Panc1 (cell line): ENCODE measurements around the gene MROH2A. TPM values are rescaled to one million over a fixed set of nuclear protein-coding genes. Genes with fewer than 3 reads are reported as not detected.
A peak's percentile ranks its signal among the peaks of the same experiment; 100 is the strongest.

ENCODE experiments used
- ATAC-seq: fragments of 200-7000 bp; cut with Tn5 transposase; 2 replicates; pipeline ENCODE4 v1.9.1; 2020; ENCODE audit warnings: mild to moderate bottlenecking, moderate library complexity
- BruUV-seq: library from RNA; stranded (reverse); fragments of 400-500 nt; replicated peaks from 2 replicates; lab custom pipeline; 2021; lab: Mats Ljungman, UMichigan
- CTCF ChIA-PET: fragments of 300-600 bp; sonication (Branson Sonifier 250); formaldehyde crosslinking; loops from one replicate; lab custom pipeline; 2022; ENCODE audit warnings: antibody characterized with exemption; lab: Charles Lee
- POLR2A ChIA-PET: fragments of 300-600 bp; sonication (Branson Sonifier 250); formaldehyde crosslinking; loops from one replicate; lab custom pipeline; 2022; ENCODE audit warnings: antibody characterized with exemption; lab: Charles Lee
- DNase-seq: peaks from one replicate; pipeline ENCODE4 v3.0.0-alpha.2; 2010; ENCODE audit warnings: low read depth, low spot score
- H3K27ac ChIP-seq: 2 replicates; pipeline ENCODE4 v1.5.1; 2011; ENCODE audit warnings: mild to moderate bottlenecking, low read length, inconsistent platforms
- H3K27me3 ChIP-seq: fragments of 200-500 bp; sonication (Bioruptor generic); 2 replicates; pipeline ENCODE4 v1.6.0; 2014; ENCODE audit warnings: low read length, inconsistent platforms; ENCODE audit not compliant: control insufficient read depth, insufficient read depth
- H3K36me3 ChIP-seq: fragments of 200-500 bp; sonication (Bioruptor generic); 2 replicates; pipeline ENCODE4 v1.5.1; 2014; ENCODE audit warnings: inconsistent platforms, mild to moderate bottlenecking, low read length, moderate library complexity; ENCODE audit not compliant: control insufficient read depth, insufficient read depth
- H3K4me1 ChIP-seq: 2 replicates; pipeline ENCODE4 v1.5.1; 2011; ENCODE audit warnings: inconsistent platforms, mild to moderate bottlenecking, low read length, moderate library complexity; ENCODE audit not compliant: control insufficient read depth, insufficient read depth
- H3K4me3 ChIP-seq, 2 experiments: 2 replicates each; pipeline ENCODE4 v1.5.1; 2011 to 2012; ENCODE audit warnings: low read depth in 2 of 2, low read length in 2 of 2, mild to moderate bottlenecking in 2 of 2, inconsistent platforms in 1 of 2, moderate library complexity in 1 of 2
- H3K9me3 ChIP-seq: fragments of 200-500 bp; sonication (Bioruptor generic); 2 replicates; pipeline ENCODE4 v1.5.1; 2014; ENCODE audit warnings: low read depth, mild to moderate bottlenecking, inconsistent platforms, low read length, moderate library complexity; ENCODE audit not compliant: control insufficient read depth, insufficient read depth
- POLR2AphosphoS5 ChIP-seq: IDR thresholded peaks from 2 replicates; pipeline ENCODE4 v1.6.1; 2012; ENCODE audit warnings: mild to moderate bottlenecking, low read depth, low read length, moderate library complexity
- SIN3A ChIP-seq: IDR thresholded peaks from 2 replicates; pipeline ENCODE4 v1.6.1; 2012; ENCODE audit warnings: low read depth, mild to moderate bottlenecking, low read length, moderate library complexity, borderline replicate concordance; ENCODE audit not compliant: insufficient read depth
- TCF7L2 ChIP-seq: IDR thresholded peaks from 2 replicates; pipeline ENCODE4 v1.6.1; 2011; ENCODE audit warnings: mild to moderate bottlenecking, low read depth, low read length, inconsistent platforms
- in situ Hi-C: cut with HindIII; loops from 2 replicates; pipeline ENCODE4 v1.10.0; 2016; ENCODE audit warnings: low sequenced_read_pairs, low pct_unique_long_range_greater_than_20kb
- intact Hi-C: fragments of 100-400 bp; cut with micrococcal nuclease; formaldehyde crosslinking; loops from one replicate; pipeline ENCODE4 v1.10.0; 2022; ENCODE audit not compliant: unreplicated experiment
- total RNA-seq: library from RNA; stranded (reverse); gene quantifications from one replicate; pipeline ENCODE4 v1.2.1, GENCODE V29; 2021; ENCODE audit not compliant: unreplicated experiment
- TF ChIP-seq, protein P1 (sequence below), 2 experiments: IDR thresholded peaks; 2 replicates each; pipeline ENCODE4 v1.6.1; 2011 to 2012; ENCODE audit warnings: low read depth in 2 of 2, control low read depth in 1 of 2, low read length in 1 of 2, mild to moderate bottlenecking in 1 of 2, moderate library complexity in 1 of 2; ENCODE audit not compliant: insufficient read depth in 1 of 2
- TF ChIP-seq, protein P2 (sequence below): fragments of 450-650 bp; IDR thresholded peaks from 2 replicates; pipeline ENCODE4 v1.5.1; 2017; ENCODE audit warnings: mild to moderate bottlenecking

The MROH2A gene
- total RNA-seq, 1 experiment from 2014 or later, result not detected

DNA sequence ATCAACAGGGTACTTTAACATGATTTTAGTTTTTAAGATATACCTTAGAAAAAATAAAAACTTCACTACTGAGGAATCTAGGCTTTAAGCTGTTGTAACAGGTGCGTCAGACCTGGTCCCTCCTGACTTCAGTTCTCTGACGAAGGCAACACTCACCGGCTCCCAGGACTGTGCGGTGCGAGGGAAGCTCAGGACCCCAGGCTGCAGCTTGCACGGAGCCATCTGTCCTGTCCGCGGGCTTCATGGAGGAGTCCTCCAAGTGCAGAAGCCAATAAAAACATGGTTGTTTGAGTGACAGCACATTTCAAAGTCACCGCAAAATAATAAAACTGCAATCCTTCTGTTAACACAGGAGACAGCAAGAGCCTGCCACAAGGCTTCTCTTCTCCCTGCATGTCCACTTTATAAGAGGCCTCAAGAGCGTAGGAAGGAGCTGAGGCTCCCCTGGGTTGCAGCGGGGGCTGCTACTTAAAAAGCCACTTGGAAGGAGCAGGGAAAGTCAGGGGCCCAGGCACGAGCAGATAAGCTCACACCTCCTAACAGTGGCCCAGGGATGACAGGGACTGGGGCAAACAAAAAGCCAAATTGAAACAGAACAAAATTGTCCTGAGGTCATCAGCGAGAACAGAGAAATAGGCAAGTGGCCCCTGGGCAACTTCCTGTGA lies 71.6 kb downstream of the MROH2A start:
- intact Hi-C loops, result no loop called here
- no peak for DNase-seq
- H3K9me3 ChIP-seq, result no peaks in the 10 kb centered on the region
- peaks cover 44% of the 10 kb centered on the region for H3K36me3 ChIP-seq
- no TSS peak for BruUV-seq
- no peaks in the 10 kb centered on the region for H3K27me3 ChIP-seq
- no peak for ATAC-seq
- peak overlapping the region; percentile 79; the same call in 1 of the 2 replicates for H3K27ac ChIP-seq
- peaks cover 19% of the 10 kb centered on the region for H3K4me1 ChIP-seq
- no peak overlapping the region for H3K4me3 ChIP-seq
- in situ Hi-C loops, result no loop called here
- POLR2A ChIA-PET, result interaction anchor here (0.6 kb wide), 1 partner anchor 300 kb away, joined by 3 read pairs; no protein-coding TSS in a partner anchor
- TF ChIP-seq, protein P1, sequence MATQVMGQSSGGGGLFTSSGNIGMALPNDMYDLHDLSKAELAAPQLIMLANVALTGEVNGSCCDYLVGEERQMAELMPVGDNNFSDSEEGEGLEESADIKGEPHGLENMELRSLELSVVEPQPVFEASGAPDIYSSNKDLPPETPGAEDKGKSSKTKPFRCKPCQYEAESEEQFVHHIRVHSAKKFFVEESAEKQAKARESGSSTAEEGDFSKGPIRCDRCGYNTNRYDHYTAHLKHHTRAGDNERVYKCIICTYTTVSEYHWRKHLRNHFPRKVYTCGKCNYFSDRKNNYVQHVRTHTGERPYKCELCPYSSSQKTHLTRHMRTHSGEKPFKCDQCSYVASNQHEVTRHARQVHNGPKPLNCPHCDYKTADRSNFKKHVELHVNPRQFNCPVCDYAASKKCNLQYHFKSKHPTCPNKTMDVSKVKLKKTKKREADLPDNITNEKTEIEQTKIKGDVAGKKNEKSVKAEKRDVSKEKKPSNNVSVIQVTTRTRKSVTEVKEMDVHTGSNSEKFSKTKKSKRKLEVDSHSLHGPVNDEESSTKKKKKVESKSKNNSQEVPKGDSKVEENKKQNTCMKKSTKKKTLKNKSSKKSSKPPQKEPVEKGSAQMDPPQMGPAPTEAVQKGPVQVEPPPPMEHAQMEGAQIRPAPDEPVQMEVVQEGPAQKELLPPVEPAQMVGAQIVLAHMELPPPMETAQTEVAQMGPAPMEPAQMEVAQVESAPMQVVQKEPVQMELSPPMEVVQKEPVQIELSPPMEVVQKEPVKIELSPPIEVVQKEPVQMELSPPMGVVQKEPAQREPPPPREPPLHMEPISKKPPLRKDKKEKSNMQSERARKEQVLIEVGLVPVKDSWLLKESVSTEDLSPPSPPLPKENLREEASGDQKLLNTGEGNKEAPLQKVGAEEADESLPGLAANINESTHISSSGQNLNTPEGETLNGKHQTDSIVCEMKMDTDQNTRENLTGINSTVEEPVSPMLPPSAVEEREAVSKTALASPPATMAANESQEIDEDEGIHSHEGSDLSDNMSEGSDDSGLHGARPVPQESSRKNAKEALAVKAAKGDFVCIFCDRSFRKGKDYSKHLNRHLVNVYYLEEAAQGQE (IDR thresholded peaks at IDR 0.05; ENCODE audit: insufficient read depth in 1 of 2, low read depth in 2 of 2, low read length in 1 of 2), result no peak
- no peak; the same call in 1 of the 2 replicates for TF ChIP-seq POLR2AphosphoS5
- TF ChIP-seq, protein P2, sequence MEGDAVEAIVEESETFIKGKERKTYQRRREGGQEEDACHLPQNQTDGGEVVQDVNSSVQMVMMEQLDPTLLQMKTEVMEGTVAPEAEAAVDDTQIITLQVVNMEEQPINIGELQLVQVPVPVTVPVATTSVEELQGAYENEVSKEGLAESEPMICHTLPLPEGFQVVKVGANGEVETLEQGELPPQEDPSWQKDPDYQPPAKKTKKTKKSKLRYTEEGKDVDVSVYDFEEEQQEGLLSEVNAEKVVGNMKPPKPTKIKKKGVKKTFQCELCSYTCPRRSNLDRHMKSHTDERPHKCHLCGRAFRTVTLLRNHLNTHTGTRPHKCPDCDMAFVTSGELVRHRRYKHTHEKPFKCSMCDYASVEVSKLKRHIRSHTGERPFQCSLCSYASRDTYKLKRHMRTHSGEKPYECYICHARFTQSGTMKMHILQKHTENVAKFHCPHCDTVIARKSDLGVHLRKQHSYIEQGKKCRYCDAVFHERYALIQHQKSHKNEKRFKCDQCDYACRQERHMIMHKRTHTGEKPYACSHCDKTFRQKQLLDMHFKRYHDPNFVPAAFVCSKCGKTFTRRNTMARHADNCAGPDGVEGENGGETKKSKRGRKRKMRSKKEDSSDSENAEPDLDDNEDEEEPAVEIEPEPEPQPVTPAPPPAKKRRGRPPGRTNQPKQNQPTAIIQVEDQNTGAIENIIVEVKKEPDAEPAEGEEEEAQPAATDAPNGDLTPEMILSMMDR, result no peak
- TF ChIP-seq SIN3A, result no peak
- TF ChIP-seq TCF7L2, result no peak
- CTCF ChIA-PET, result no interaction called here

- no peak overlapping the region for H3K4me3 ChIP-seq
- H3K9me3 ChIP-seq, result no peaks in the 10 kb centered on the region
- TF ChIP-seq, protein P2, result no peak
- no peak for TF ChIP-seq SIN3A
- no peak for TF ChIP-seq TCF7L2
- BruUV-seq, result no TSS peak
- POLR2A ChIA-PET, result no interaction called here
- intact Hi-C loops (no loop called here), in situ Hi-C loops (no loop called here)
- ATAC-seq, result no peak
- H3K4me1 ChIP-seq, result peaks cover 27% of the 10 kb centered on the region
- peak overlapping the region; percentile 79 for H3K27ac ChIP-seq
- H3K27me3 ChIP-seq, result no peaks in the 10 kb centered on the region
- H3K36me3 ChIP-seq, result peaks cover 40% of the 10 kb centered on the region
- CTCF ChIA-PET, result no interaction called here
- no peak for DNase-seq
Observed at GRCh38 chr2:233850745-233851144, 72.6 kb downstream of the MROH2A start.
